ENCODE results near the gene CD44.

Gene CD44

DNA sequence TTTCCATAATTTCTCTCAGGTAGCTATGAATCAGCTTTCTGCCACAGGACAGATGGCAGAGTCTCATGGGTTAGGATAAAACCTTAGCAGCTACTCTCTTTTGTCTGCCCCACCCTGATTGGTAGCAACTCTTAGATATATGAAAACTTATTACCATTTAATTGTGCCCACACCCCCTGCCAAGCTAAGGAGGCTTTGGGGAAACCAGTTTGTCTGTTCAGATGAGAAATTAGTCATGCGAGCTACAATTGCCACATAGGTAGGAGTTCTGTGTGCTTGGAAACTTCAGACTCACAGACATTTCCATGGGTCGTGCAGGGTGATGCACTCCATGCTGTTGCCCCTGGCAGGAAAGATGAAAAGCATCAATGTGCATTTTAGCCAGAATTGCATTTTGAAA is 39.9 kb downstream of the CD44 start:
- Histone ChIP-seq H3K9ac (ENCODE audit: insufficient read length) (no peak overlapping the region), H3K36me3 (ENCODE audit: insufficient read depth, low read length) (no peaks in the 10 kb centered on the region), H3K4me3 (no peak overlapping the region), H3K9me3 (ENCODE audit: low read depth, low read length) (no peaks in the 10 kb centered on the region), H3K27ac (no peak overlapping the region)
- DNase-seq (ENCODE audit: low read depth, low spot score) = no peak
- TF ChIP-seq EZH2 (IDR thresholded peaks at IDR 0.05) (no peak), FOXP2 (optimal IDR thresholded peaks at IDR 0.05; ENCODE audit: control extremely low read depth, extremely low read length, insufficient read depth) (no peak), POLR2AphosphoS5 (IDR thresholded peaks at IDR 0.05; ENCODE audit: borderline replicate concordance, low read depth, low read length) (no peak)

DNA sequence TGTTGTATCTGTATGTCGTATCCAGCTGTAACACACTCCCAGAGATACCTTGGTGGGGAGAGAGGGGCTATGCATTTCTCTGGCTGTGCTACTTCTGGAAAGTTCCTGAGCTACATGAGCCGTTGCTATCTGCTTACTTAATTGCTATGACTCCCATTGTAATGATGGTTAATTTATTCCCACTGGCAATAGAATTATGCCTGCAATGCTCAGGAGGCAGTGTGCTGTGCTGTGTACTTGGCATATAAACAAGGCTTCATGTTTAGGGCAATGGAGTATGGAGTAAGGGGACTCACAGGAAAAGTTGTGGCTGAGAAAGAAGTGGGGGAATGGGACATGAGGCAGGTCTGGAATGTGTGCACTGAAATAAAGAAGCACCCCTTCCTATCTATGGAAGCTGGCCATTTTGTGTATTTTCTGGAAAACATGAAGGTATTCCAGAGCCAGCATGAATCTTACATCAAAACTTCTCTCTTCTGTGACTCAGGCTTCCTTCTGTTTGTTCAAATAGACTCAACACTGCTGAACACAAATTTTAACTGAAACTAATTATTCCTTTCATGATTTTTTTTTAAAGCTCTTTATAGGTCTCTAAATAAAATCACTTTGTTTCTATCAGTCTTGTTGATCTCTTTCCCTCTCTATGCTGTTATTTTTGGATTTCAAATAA is 40.6 kb downstream of the CD44 start:
- H3K36me3 ChIP-seq (ENCODE audit: insufficient read depth, low read length) = no peaks in the 10 kb centered on the region
- TF ChIP-seq POLR2AphosphoS5 (IDR thresholded peaks at IDR 0.05; ENCODE audit: borderline replicate concordance, low read depth, low read length) (no peak), EZH2 (IDR thresholded peaks at IDR 0.05) (no peak), FOXP2 (optimal IDR thresholded peaks at IDR 0.05; ENCODE audit: control extremely low read depth, extremely low read length, insufficient read depth) (no peak)

DNA sequence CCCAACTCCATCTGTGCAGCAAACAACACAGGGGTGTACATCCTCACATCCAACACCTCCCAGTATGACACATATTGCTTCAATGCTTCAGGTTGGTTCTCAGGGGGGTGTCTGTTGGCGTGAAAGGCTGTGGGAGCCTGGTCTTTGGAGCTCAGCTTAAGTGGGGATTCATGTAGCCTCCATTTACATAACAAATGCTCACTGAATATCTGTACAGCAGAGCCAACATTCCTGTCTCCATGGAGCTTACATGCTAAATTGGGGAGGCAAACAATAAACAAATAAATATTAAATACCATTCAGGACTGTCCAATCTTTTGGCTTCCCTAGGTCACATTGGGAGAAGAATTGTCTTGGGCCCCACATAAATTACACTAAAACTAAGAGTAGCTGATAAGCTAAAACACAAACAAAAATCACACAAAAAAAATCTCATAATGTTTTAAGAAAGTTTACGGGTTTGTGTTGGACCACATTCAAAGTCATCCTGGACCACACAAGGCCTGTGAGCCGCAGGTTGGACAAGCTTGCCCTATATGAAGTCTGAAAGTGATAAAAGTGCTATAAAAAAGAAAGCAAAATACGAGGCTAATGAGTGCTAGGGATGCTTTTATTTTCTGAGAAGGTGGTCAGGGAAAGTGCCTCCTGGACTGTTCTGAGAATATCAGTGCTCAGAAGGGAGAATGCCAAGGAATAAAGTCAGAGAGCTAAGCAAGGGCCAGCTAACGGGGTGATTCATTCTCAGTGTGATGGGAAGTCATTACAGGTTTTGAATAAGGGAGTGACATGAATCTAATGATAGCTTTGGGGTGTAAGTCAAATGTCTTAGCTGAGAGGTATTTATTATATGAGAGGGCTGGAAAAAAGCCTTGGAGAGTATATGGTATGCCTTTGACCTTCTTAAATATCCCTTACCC is 41.6 kb downstream of the CD44 start:
- Histone ChIP-seq H3K9ac (ENCODE audit: insufficient read length) (no peak overlapping the region), H3K9me3 (ENCODE audit: low read depth, low read length) (no peaks in the 10 kb centered on the region), H3K36me3 (ENCODE audit: insufficient read depth, low read length) (no peaks in the 10 kb centered on the region), H3K27ac (no peak overlapping the region), H3K4me3 (no peak overlapping the region)
- no peak for DNase-seq (ENCODE audit: low read depth, low spot score)
- TF ChIP-seq EZH2 (IDR thresholded peaks at IDR 0.05) (no peak), FOXP2 (optimal IDR thresholded peaks at IDR 0.05; ENCODE audit: control extremely low read depth, extremely low read length, insufficient read depth) (no peak), POLR2AphosphoS5 (IDR thresholded peaks at IDR 0.05; ENCODE audit: borderline replicate concordance, low read depth, low read length) (no peak)

More for the DNA sequence above, 40.6 kb downstream of the CD44 start:
- Histone ChIP-seq H3K4me3 (no peak overlapping the region), H3K9ac (ENCODE audit: insufficient read length) (no peak overlapping the region), H3K27ac (no peak overlapping the region), H3K9me3 (ENCODE audit: low read depth, low read length) (no peaks in the 10 kb centered on the region)
- no peak for DNase-seq (ENCODE audit: low read depth, low spot score)

DNA sequence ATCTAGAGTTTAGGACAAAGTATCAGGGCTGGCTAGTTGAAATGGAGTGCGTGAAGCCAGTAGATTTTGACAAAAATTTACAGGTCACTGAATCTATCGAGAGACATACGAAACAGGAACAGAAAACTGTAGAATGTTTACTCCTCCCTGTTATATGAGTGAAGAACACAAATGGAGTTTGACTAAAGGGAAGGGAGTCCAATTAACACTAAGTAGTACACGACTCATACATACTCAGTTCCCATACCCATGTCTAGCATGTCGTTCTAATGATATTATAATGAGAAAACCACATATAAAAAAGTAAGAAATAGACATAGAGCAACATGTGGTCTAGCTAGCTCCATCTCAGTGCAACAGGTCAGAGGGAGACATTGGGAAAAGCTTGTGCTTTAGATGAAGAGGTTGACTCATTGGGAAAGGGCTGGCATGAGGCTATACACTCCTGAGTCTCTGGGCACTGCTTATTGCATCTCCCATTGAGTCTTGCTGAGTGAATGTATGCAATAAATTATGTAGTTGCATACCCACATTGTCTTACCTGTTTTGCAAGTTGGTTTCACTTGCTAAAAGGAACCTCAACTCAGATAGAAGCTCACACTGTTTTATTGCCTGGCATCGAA is 43.5 kb downstream of the CD44 start:
- no peak overlapping the region for H3K4me3 ChIP-seq
- no peak for TF ChIP-seq FOXP2 (optimal IDR thresholded peaks at IDR 0.05; ENCODE audit: control extremely low read depth, extremely low read length, insufficient read depth)
- TF ChIP-seq POLR2AphosphoS5 (IDR thresholded peaks at IDR 0.05; ENCODE audit: borderline replicate concordance, low read depth, low read length) = no peak
- TF ChIP-seq EZH2 (IDR thresholded peaks at IDR 0.05) = no peak
- DNase-seq (ENCODE audit: low read depth, low spot score) = no peak
- H3K36me3 ChIP-seq (ENCODE audit: insufficient read depth, low read length) = no peaks in the 10 kb centered on the region
- H3K27ac ChIP-seq = no peak overlapping the region
- no peaks in the 10 kb centered on the region for H3K9me3 ChIP-seq (ENCODE audit: low read depth, low read length)
- no peak overlapping the region for H3K9ac ChIP-seq (ENCODE audit: insufficient read length)

DNA sequence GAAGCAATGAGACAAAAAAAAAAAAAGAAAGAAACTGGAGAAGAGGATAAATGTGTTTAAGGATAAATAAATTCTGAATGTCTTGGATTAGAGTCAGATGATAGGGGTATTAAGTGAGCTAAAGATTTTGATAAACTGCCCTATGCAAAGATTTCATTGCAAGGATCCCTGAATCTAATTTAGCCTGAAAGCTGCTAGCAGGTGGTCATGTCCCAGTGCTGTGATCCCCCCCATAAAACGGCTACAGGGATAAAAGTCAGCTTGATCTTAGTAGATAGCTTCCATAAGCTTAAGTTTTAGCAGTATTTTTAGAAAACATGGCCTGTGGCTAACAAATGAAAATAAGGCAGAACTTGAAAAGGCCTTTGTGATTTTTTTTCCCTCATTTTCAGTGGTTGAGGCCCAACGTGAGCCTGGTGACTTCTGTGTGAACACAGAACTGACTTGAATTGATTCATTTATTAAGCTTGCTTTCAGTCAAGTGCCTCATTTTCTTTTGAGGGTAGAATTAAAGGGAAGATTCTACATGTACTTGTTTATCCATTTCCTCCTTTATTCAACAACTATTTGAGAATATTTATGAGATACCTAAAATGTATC is 44.5 kb downstream of the CD44 start:
- no peaks in the 10 kb centered on the region for H3K36me3 ChIP-seq (ENCODE audit: insufficient read depth, low read length)
- no peak overlapping the region for H3K27ac ChIP-seq
- TF ChIP-seq FOXP2 (optimal IDR thresholded peaks at IDR 0.05; ENCODE audit: control extremely low read depth, extremely low read length, insufficient read depth) = no peak
- no peak for TF ChIP-seq POLR2AphosphoS5 (IDR thresholded peaks at IDR 0.05; ENCODE audit: borderline replicate concordance, low read depth, low read length)
- H3K9ac ChIP-seq (ENCODE audit: insufficient read length) = no peak overlapping the region
- no peaks in the 10 kb centered on the region for H3K9me3 ChIP-seq (ENCODE audit: low read depth, low read length)
- DNase-seq (ENCODE audit: low read depth, low spot score) = no peak
- no peak overlapping the region for H3K4me3 ChIP-seq

DNA sequence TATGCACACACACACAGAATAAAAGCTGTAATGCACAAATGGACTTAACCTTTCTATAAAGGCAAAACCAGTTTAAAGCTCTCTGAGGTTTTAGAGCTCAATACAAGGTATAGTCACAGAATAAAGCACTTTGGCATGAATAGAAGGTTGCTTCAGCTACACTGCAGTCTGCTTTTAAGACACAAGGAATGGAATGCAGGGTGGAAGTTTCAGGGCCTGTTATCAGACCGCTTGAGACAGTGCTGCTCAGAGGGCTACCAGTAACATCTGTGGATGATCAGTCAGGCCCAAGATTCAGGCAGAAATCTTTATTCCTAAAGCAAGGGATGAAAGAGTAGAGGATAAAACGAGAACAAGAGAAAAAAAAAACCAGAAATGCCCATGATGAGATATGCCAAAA is 46.7 kb downstream of the CD44 start:
- Histone ChIP-seq H3K9ac (ENCODE audit: insufficient read length) (no peak overlapping the region), H3K27ac (no peak overlapping the region), H3K4me3 (no peak overlapping the region), H3K9me3 (ENCODE audit: low read depth, low read length) (no peaks in the 10 kb centered on the region), H3K36me3 (ENCODE audit: insufficient read depth, low read length) (no peaks in the 10 kb centered on the region)
- no peak for TF ChIP-seq POLR2AphosphoS5 (IDR thresholded peaks at IDR 0.05; ENCODE audit: borderline replicate concordance, low read depth, low read length)
- no peak for TF ChIP-seq FOXP2 (optimal IDR thresholded peaks at IDR 0.05; ENCODE audit: control extremely low read depth, extremely low read length, insufficient read depth)
- TF ChIP-seq EZH2 (IDR thresholded peaks at IDR 0.05) = no peak
- DNase-seq (ENCODE audit: low read depth, low spot score) = no peak

DNA sequence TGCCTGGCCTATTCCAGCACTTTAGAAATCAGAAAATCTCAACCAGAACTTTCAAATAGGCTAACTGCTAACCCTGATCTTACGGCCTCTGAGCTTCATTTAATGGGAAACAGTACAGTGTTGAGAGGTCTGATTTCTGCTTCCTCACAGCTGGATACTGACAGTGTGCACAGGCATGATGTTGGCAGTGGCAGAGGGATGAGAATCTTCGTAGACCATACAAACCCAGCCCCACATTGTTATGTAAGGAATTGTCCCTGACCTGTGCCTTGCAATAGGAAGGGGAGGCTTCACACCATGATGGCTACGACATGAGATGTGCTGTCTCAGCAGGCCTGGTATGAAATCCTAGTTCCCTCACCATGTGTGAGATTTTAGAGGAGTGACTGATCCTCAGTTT is 49.0 kb downstream of the CD44 start:
- H3K36me3 ChIP-seq (ENCODE audit: insufficient read depth, low read length) = no peaks in the 10 kb centered on the region
- no peak overlapping the region for H3K27ac ChIP-seq
- no peak for TF ChIP-seq POLR2AphosphoS5 (IDR thresholded peaks at IDR 0.05; ENCODE audit: borderline replicate concordance, low read depth, low read length)
- TF ChIP-seq FOXP2 (optimal IDR thresholded peaks at IDR 0.05; ENCODE audit: control extremely low read depth, extremely low read length, insufficient read depth) = no peak
- no peak for TF ChIP-seq EZH2 (IDR thresholded peaks at IDR 0.05)
- H3K9me3 ChIP-seq (ENCODE audit: low read depth, low read length) = no peaks in the 10 kb centered on the region
- DNase-seq (ENCODE audit: low read depth, low spot score) = no peak
- no peak overlapping the region for H3K9ac ChIP-seq (ENCODE audit: insufficient read length)
- no peak overlapping the region for H3K4me3 ChIP-seq

Measured in SK-N-MC (cell line).